HepG2 (cell line): ENCODE results near the gene EBF4. TPM values are rescaled to one million over a fixed set of nuclear protein-coding genes. Genes with fewer than 3 reads are reported as not detected.

Experiments
- ARNTL ChIP-seq: sonication (generic); formaldehyde crosslinking; IDR thresholded peaks from 2 replicates; pipeline ENCODE4 v1.4.0; 2020; ENCODE audit warnings: mild to moderate bottlenecking, missing genetic modification reagents
- ATF1 ChIP-seq: IDR thresholded peaks from 2 replicates; pipeline ENCODE4 v1.6.1; 2016; ENCODE audit warnings: mild to moderate bottlenecking, control low read depth
- CENPT ChIP-seq: sonication (generic); formaldehyde crosslinking; IDR thresholded peaks from 2 replicates; pipeline ENCODE4 v1.8.0; 2022; ENCODE audit warnings: low read depth, mild to moderate bottlenecking, moderate library complexity, missing genetic modification reagents
- CHD4 ChIP-seq: fragments of 200-600 bp; sonication (generic); IDR thresholded peaks from 2 replicates; pipeline ENCODE4 v1.7.0; 2017; ENCODE audit warnings: mild to moderate bottlenecking, low read length, borderline replicate concordance
- FOXA1 ChIP-seq, 2 experiments: fragments of 450-650 bp in 1 of 2; sonication (generic) in 1 of 2; formaldehyde crosslinking in 1 of 2; IDR thresholded peaks; 2 replicates each; pipeline versions ENCODE4 v1.4.0 to v1.6.1; 2016 to 2020; ENCODE audit warnings: missing genetic modification reagents in 1 of 2
- FOXA3 ChIP-seq: IDR thresholded peaks from 2 replicates; pipeline ENCODE4 v1.6.1; 2016; ENCODE audit warnings: missing genetic modification reagents, missing compliant biosample characterization
- FOXC1 ChIP-seq: sonication (generic); formaldehyde crosslinking; IDR thresholded peaks from 2 replicates; pipeline ENCODE4 v1.8.0; 2022; ENCODE audit warnings: mild to moderate bottlenecking, missing genetic modification reagents, borderline replicate concordance
- HNRNPLL ChIP-seq: fragments of 200-400 bp; formaldehyde crosslinking; IDR thresholded peaks from 2 replicates; pipeline ENCODE4 v1.6.1; 2017; ENCODE audit warnings: mild to moderate bottlenecking, low read depth, low read length; ENCODE audit not compliant: poor library complexity, severe bottlenecking
- HOXA5 ChIP-seq: sonication (generic); formaldehyde crosslinking; IDR thresholded peaks from 2 replicates; pipeline ENCODE4 v1.4.0; 2020; ENCODE audit warnings: missing genetic modification reagents
- KIAA2018 ChIP-seq: sonication (generic); formaldehyde crosslinking; IDR thresholded peaks from 2 replicates; pipeline ENCODE4 v1.5.0; 2020; ENCODE audit warnings: mild to moderate bottlenecking, missing genetic modification reagents, borderline replicate concordance
- MAFF ChIP-seq: IDR thresholded peaks from 2 replicates; pipeline ENCODE4 v1.6.1; 2011; ENCODE audit warnings: low read depth, low read length, improper control_type of control experiment
- MBD4 ChIP-seq: IDR thresholded peaks from 2 replicates; pipeline ENCODE4 v1.6.1; 2012; ENCODE audit warnings: low read length, inconsistent platforms, borderline replicate concordance
- MIER2 ChIP-seq: IDR thresholded peaks from 2 replicates; pipeline ENCODE4 v1.6.1; 2016; ENCODE audit warnings: missing biosample characterization, missing genetic modification reagents
- SP5 ChIP-seq: IDR thresholded peaks from 2 replicates; pipeline ENCODE4 v1.6.1; 2016; ENCODE audit warnings: low read depth, borderline replicate concordance
- STAT5B ChIP-seq: sonication (generic); formaldehyde crosslinking; IDR thresholded peaks from 2 replicates; pipeline ENCODE4 v1.4.0; 2020; ENCODE audit warnings: missing genetic modification reagents
- YY1 ChIP-seq: IDR thresholded peaks from 2 replicates; pipeline ENCODE4 v1.6.1; 2011; ENCODE audit warnings: low read length, low read depth, moderate library complexity, mild to moderate bottlenecking; ENCODE audit not compliant: insufficient read depth, insufficient replicate concordance
- ZKSCAN5 ChIP-seq: sonication (generic); formaldehyde crosslinking; IDR thresholded peaks from 2 replicates; pipeline ENCODE4 v1.5.1; 2020; ENCODE audit warnings: mild to moderate bottlenecking, missing genetic modification reagents
- ZNF136 ChIP-seq: sonication (generic); formaldehyde crosslinking; IDR thresholded peaks from 2 replicates; pipeline ENCODE4 v1.8.1; 2022; ENCODE audit warnings: low read depth, mild to moderate bottlenecking, moderate library complexity, missing genetic modification reagents
- ZNF44 ChIP-seq: sonication (generic); formaldehyde crosslinking; IDR thresholded peaks from 2 replicates; pipeline ENCODE4 v1.5.1; 2020; ENCODE audit warnings: mild to moderate bottlenecking, missing genetic modification reagents
- ZNF562 ChIP-seq: sonication (generic); formaldehyde crosslinking; IDR thresholded peaks from 2 replicates; pipeline ENCODE4 v1.8.0; 2022; ENCODE audit warnings: missing genetic modification reagents, borderline replicate concordance
- ZNF567 ChIP-seq: sonication (generic); formaldehyde crosslinking; IDR thresholded peaks from 2 replicates; pipeline ENCODE4 v1.8.1; 2023; ENCODE audit warnings: mild to moderate bottlenecking, missing genetic modification reagents, borderline replicate concordance
- ZNF790 ChIP-seq: sonication (generic); formaldehyde crosslinking; IDR thresholded peaks from 2 replicates; pipeline ENCODE4 v1.8.0; 2022; ENCODE audit warnings: missing genetic modification reagents, mild to moderate bottlenecking, borderline replicate concordance
- polyA plus RNA-seq, 8 experiments: library from polyadenylated mRNA; depleted of rRNA in 3 of 8; stranded (reverse) in 7 of 8; unstranded in 1 of 8; fragments of >200 nt; fragmentation: Illumina TruSeq in 4 of 8; extraction: Trizol in 4 of 8; gene quantifications; 2 replicates each; pipeline versions ENCODE4 v1.2.1 to v1.2.3, GENCODE V29; 2011 to 2016; ENCODE audit warnings: low read depth in 4 of 8, missing spikeins in 1 of 8, mixed read lengths in 1 of 8; ENCODE audit not compliant: insufficient read depth in 1 of 8
- total RNA-seq, 5 experiments: library from RNA; depleted of rRNA; stranded (reverse); fragments of >200 nt; fragmentation: Illumina TruSeq; extraction: Trizol; gene quantifications; 2 replicates each; pipeline ENCODE4 v1.2.3, GENCODE V29; 2016; ENCODE audit warnings: low read depth in 1 of 5

EBF4 gene
- total and polyA plus RNA-seq, 2 of the 13 experiments (the other 11 are each of a cell fraction or from before 2014, with no cell fraction given) = 0.84 to 2.2 TPM

- no peak for TF ChIP-seq FOXA1 (IDR thresholded peaks at IDR 0.05)
- no peak; the same call in none of the 2 replicates for TF ChIP-seq FOXA1 (CRISPR knock-in tag; IDR thresholded peaks at IDR 0.05)
- peak; percentile 43 for TF ChIP-seq HNRNPLL
- TF ChIP-seq FOXA3 (CRISPR knock-in tag) = peak; percentile 86
- TF ChIP-seq ZNF136 = peak; percentile 97; the same call in 1 of the 2 replicates
- peak; percentile 63; the same call in 1 of the 2 replicates for TF ChIP-seq ZNF567 (CRISPR knock-in tag)
- 0 out of 2 replicates have a peak, but pooled peaks have one; percentile 47 for TF ChIP-seq ZNF790
- no peak for TF ChIP-seq SP5 (CRISPR knock-in tag)
- 0 out of 2 replicates have a peak, but pooled peaks have one; percentile 6 for TF ChIP-seq MAFF
- peak; percentile 96 for TF ChIP-seq HOXA5 (CRISPR knock-in tag)
- no peak for TF ChIP-seq MBD4
- 0 out of 2 replicates have a peak, but pooled peaks have one; percentile 8 for TF ChIP-seq ZKSCAN5 (CRISPR knock-in tag)
- TF ChIP-seq MIER2 (CRISPR knock-in tag) = peak; percentile 88
- no peak for TF ChIP-seq CHD4
- TF ChIP-seq STAT5B (CRISPR knock-in tag) = peak; percentile 71
- TF ChIP-seq CENPT (CRISPR knock-in tag) = 0 out of 2 replicates have a peak, but pooled peaks have one; percentile 60
- no peak for TF ChIP-seq ZNF562 (CRISPR knock-in tag)
- peak; percentile 96; the same call in 1 of the 2 replicates for TF ChIP-seq ZNF44
- peak; percentile 56; the same call in 1 of the 2 replicates for TF ChIP-seq FOXC1 (CRISPR knock-in tag)
- TF ChIP-seq YY1 = peak; percentile 99
- peak; percentile 99 for TF ChIP-seq ATF1
- TF ChIP-seq KIAA2018 (CRISPR knock-in tag) = peak; percentile 87
- peak; percentile 76; the same call in 1 of the 2 replicates for TF ChIP-seq ARNTL (CRISPR knock-in tag)
These were observed 28.5 kb upstream of the EBF4 start, which contains the start of gene IDH3B (continued) for GRCh38 chr20:2663887-2664719.
